ENCODE data around the gene POLE3.
"Not testable (repeated sequence)": the region's sequence is repeated elsewhere in the genome, so short reads cannot be mapped to it uniquely, and the experiment has no call there.

The POLE3 gene

DNA sequence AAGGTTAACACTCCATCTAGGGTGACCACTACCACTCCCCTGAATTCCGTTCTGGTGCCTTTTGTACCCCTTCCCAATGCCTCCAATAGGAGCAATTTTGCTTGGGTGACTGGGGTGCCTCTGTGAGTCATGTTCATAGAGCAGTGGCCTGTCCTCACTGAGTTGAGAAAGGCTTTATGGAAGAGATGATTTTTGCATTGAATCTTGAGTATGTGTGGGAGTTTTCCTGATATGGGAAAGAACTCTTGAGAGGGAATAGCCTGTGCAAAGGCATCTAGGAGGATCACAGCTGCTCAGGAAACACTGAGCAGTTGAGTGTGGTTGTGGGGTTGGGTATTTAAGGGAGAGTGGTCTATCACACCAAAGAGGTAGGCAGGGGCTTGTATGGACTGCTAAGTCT lies 16.2 kb upstream of the POLE3 start:
- Histone ChIP-seq H3K27ac (ENCODE audit: low read depth, low read length) (no peak overlapping the region), H3K4me1 (ENCODE audit: control insufficient read depth, insufficient read depth, low read length) (no peaks in the 10 kb centered on the region), H3K36me3 (ENCODE audit: control insufficient read depth, insufficient read depth, low read length) (no peaks in the 10 kb centered on the region), H3K4me3 (ENCODE audit: low read length) (no peak overlapping the region), H3K9ac (ENCODE audit: low read length) (no peak overlapping the region), H3K27me3 (ENCODE audit: control insufficient read depth, insufficient read depth, low read length) (no peaks in the 10 kb centered on the region)

DNA sequence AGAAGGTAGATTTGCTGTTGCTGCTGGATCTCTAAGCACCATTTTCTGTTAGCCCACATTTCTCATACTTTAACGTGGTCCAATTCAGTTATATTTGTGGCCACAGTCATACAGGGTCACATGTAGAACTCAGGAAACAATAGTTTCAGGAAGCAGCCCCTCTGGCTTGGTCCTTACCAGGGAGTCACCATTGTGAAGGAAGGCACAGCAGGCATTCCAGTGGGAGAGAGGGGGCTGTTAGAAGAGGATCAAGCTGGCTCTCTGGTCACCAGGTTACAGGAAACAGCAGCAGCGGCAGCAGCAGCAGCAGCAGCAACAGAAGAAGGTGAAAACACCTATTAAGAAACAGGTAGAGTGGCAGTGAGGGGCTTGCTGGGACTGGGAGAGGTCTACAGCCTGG lies 14.6 kb upstream of the POLE3 start:
- Histone ChIP-seq H3K4me3 (ENCODE audit: low read length) (no peak overlapping the region), H3K9ac (ENCODE audit: low read length) (no peak overlapping the region), H3K36me3 (ENCODE audit: control insufficient read depth, insufficient read depth, low read length) (no peaks in the 10 kb centered on the region), H3K4me1 (ENCODE audit: control insufficient read depth, insufficient read depth, low read length) (no peaks in the 10 kb centered on the region), H3K27ac (ENCODE audit: low read depth, low read length) (no peak overlapping the region), H3K27me3 (ENCODE audit: control insufficient read depth, insufficient read depth, low read length) (no peaks in the 10 kb centered on the region)

DNA sequence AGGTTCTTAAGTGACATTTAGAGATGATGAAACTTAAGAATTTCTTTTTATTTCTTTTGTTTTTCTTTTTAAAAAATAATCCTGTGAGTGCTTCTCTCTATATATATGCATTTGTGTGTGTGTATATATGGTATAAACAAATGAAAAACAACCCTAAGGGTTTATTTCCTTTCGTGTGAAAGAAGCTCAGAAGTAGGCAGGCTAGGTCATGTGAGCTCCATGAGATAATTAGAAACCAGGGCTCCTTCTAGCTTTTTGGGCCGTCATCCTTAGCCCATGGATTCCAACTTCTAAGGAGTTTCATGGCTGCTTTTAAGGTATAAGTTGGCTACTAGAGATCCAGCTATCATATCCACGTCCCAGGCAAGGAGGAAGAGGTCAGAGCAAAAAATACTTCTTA lies 11.3 kb upstream of the POLE3 start:
- Histone ChIP-seq H3K4me3 (ENCODE audit: low read length) (no peak overlapping the region), H3K27me3 (ENCODE audit: control insufficient read depth, insufficient read depth, low read length) (no peaks in the 10 kb centered on the region), H3K36me3 (ENCODE audit: control insufficient read depth, insufficient read depth, low read length) (no peaks in the 10 kb centered on the region), H3K4me1 (ENCODE audit: control insufficient read depth, insufficient read depth, low read length) (no peaks in the 10 kb centered on the region), H3K9ac (ENCODE audit: low read length) (no peak overlapping the region), H3K27ac (ENCODE audit: low read depth, low read length) (no peak overlapping the region)

DNA sequence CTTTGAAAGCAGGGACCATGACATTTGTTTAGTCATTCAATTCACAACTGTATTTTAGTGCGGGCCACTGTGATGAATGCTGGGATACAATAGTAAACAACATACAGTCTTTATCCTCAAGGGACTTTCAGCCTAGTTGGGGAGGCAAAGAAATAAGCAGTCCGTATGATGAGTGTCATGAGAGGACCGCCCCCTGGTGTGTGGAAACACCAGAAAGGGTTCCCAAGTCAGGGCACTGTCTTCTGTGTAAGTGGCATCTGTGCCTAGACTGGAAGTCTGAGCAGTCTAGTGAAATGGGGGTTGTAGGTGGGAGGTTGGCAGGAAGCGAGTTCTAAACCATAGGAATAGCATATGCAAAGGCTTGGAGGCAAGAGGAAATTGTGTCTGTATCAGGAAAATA lies 6.9 kb upstream of the POLE3 start:
- Histone ChIP-seq H3K27me3 (ENCODE audit: control insufficient read depth, insufficient read depth, low read length) (no peaks in the 10 kb centered on the region), H3K4me1 (ENCODE audit: control insufficient read depth, insufficient read depth, low read length) (no peaks in the 10 kb centered on the region), H3K9ac (ENCODE audit: low read length) (no peak overlapping the region), H3K27ac (ENCODE audit: low read depth, low read length) (no peak overlapping the region), H3K36me3 (ENCODE audit: control insufficient read depth, insufficient read depth, low read length) (no peaks in the 10 kb centered on the region), H3K4me3 (ENCODE audit: low read length) (no peak overlapping the region)

DNA sequence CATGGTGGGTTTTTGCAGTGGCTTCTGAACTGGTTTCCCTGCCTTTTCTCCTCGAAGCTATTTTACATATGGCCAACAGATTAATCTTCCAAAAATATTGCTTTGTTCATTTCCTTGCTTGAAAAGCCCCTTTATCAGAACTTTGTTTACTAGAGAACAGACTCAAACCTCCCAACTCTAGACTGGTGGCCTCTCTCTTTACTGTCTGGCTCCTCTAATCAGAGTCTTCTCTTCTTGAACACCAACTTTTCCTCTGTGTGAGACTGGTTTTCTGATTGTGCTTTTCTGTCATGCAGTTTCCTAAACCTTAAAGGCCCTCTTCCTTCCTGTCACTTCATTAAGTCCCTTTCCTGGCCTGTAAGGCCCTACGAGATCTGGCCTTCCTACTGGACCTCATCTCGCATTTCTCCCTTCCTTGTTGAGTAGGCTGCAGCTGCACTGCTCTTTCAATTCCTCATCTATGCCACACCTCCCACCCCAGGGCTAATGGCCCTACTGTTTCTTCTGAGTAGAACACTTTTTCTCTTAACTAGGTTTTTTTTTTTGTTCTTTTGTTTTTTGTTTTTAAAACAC lies 5.8 kb upstream of the POLE3 start:
- no peak overlapping the region for H3K27ac ChIP-seq (ENCODE audit: low read depth, low read length)
- H3K4me1 ChIP-seq (ENCODE audit: control insufficient read depth, insufficient read depth, low read length), result no peaks in the 10 kb centered on the region
- no peak overlapping the region for H3K9ac ChIP-seq (ENCODE audit: low read length)
- no peaks in the 10 kb centered on the region for H3K27me3 ChIP-seq (ENCODE audit: control insufficient read depth, insufficient read depth, low read length)
- H3K36me3 ChIP-seq (ENCODE audit: control insufficient read depth, insufficient read depth, low read length), result no peaks in the 10 kb centered on the region
- H3K4me3 ChIP-seq (ENCODE audit: low read length), result no peak overlapping the region

DNA sequence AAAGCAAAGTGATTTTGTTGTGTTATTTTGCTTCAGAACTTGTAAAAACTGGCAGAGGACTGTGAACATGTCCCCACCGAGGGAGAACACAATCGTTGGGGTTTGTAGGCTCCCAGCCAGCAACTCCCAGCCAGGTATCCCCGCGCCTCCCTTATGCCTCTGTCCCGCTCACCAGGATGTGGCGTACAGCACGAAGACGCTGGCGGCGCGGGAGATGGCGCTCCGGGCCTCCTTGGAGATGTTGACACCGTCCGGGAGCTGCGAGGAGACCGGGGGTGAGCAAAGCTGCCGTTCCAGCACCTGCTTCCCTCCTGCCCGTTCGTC lies 630 bp downstream of the POLE3 start:
- Histone ChIP-seq H3K27me3 (ENCODE audit: control insufficient read depth, insufficient read depth, low read length) (no peaks in the 10 kb centered on the region), H3K9ac (ENCODE audit: low read length) (peak overlapping the region; percentile 78), H3K4me1 (ENCODE audit: control insufficient read depth, insufficient read depth, low read length) (peaks cover 5% of the 10 kb centered on the region), H3K27ac (ENCODE audit: low read depth, low read length) (peak overlapping the region; percentile 99), H3K4me3 (ENCODE audit: low read length) (peak overlapping the region; percentile 93), H3K36me3 (ENCODE audit: control insufficient read depth, insufficient read depth, low read length) (peaks cover 6% of the 10 kb centered on the region)

DNA sequence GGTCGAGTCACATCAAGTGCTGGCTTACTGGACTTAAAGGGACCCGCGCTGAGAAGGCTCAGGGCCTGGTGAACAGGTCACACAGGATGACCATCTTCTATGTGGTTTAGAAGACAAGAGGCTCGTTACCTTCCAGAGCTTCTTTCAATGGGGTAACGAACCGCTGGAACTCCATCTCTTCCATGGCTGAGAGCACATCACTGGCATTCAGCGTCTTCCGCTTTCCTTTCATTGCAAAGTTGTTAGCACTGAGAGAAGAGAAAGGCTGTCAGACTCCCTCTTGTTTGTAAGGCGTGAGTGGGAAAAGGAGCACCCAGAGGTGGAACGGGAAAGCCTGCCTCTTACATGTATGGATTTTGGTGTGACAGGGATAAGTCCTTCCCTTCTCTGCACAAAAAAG lies 994 bp downstream of the POLE3 start:
- H3K4me3 ChIP-seq (ENCODE audit: low read length), result peak overlapping the region; percentile 93
- H3K27me3 ChIP-seq (ENCODE audit: control insufficient read depth, insufficient read depth, low read length), result no peaks in the 10 kb centered on the region
- peak overlapping the region; percentile 78 for H3K9ac ChIP-seq (ENCODE audit: low read length)
- peaks cover 6% of the 10 kb centered on the region for H3K36me3 ChIP-seq (ENCODE audit: control insufficient read depth, insufficient read depth, low read length)
- peaks cover 5% of the 10 kb centered on the region for H3K4me1 ChIP-seq (ENCODE audit: control insufficient read depth, insufficient read depth, low read length)
- H3K27ac ChIP-seq (ENCODE audit: low read depth, low read length), result peak overlapping the region; percentile 99

DNA sequence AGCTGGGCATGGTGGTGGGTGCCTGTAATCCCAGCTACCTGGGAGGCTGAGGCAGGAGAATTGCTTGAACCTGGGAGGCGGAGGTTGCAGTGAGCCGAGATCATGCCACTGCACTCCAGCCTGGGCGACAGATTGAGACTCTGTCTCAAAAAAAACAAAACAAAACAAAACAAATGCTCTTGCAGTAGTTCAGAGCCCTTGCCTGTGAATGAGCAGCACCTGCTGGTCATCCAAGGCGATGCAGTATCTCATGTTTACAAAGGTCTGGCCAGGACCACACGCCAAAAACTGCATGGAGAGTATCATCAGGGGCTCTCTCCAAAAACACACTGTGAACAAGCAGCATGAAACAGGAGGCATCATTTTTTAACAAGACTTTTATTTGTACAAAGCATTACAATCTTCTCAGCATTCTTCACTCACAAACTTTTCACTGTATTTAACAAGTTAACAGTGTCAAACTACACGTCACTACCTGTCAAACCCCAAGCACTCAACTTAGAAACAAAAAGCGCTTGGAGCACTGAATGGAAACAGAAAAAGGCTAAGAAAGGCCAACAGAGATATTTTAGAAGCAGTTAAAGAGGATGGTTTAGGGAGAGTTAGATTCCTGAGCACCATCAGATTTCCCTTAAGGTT lies 3.5 kb downstream of the POLE3 start:
- H3K9ac ChIP-seq (ENCODE audit: low read length); H3K36me3 ChIP-seq (ENCODE audit: control insufficient read depth, insufficient read depth, low read length); H3K27ac ChIP-seq (ENCODE audit: low read depth, low read length): not testable (repeated sequence)

DNA sequence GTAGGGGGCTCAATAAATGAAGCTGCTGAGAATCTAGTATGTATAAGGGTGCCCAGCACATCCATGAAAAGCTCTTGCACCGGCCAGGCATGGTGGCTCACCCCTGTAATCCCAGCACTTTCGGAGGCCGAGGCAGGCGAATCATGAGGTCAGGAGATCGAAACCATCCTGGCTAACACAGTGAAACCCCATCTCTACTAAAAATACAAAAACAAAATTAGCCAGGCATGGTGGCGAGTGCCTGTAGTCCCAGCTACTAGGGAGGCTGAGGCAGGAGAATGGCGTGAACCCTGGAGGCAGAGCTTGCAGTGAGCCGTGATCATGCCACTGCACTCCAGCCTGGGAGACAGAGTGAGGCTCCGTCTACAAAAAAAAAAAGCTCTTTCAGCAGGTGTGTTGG lies 4.1 kb downstream of the POLE3 start:
- H3K9ac ChIP-seq (ENCODE audit: low read length); H3K27ac ChIP-seq (ENCODE audit: low read depth, low read length); H3K4me3 ChIP-seq (ENCODE audit: low read length); H3K27me3 ChIP-seq (ENCODE audit: control insufficient read depth, insufficient read depth, low read length); H3K36me3 ChIP-seq (ENCODE audit: control insufficient read depth, insufficient read depth, low read length); H3K4me1 ChIP-seq (ENCODE audit: control insufficient read depth, insufficient read depth, low read length): not testable (repeated sequence)

More for the DNA sequence above, 3.5 kb downstream of the POLE3 start:
- H3K4me3 ChIP-seq (ENCODE audit: low read length); H3K4me1 ChIP-seq (ENCODE audit: control insufficient read depth, insufficient read depth, low read length); H3K27me3 ChIP-seq (ENCODE audit: control insufficient read depth, insufficient read depth, low read length): not testable (repeated sequence)

DNA sequence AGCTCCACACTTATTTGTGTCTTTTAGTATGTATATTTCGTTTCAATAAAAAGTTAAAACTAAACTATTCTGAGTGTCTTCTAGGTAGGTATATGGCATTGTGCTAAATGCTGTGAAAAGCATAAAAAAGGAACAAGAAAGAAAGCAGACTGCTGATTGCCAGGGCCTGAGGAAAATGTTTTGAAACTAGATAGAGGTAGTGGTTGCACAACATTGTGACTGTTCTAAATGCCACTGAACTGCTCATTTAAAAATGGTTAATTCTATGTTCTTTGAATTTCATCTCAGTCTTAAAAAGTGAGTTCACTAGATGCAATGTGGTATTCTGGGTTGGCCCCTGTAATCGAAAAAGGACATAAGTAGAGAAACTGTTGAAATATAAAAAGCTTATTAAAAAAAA lies 6.8 kb downstream of the POLE3 start:
- H3K27me3 ChIP-seq (ENCODE audit: control insufficient read depth, insufficient read depth, low read length), result no peaks in the 10 kb centered on the region
- no peak overlapping the region for H3K4me3 ChIP-seq (ENCODE audit: low read length)
- H3K27ac ChIP-seq (ENCODE audit: low read depth, low read length), result no peak overlapping the region
- H3K36me3 ChIP-seq (ENCODE audit: control insufficient read depth, insufficient read depth, low read length), result peaks cover 5% of the 10 kb centered on the region
- no peak overlapping the region for H3K9ac ChIP-seq (ENCODE audit: low read length)
- H3K4me1 ChIP-seq (ENCODE audit: control insufficient read depth, insufficient read depth, low read length), result peaks cover 5% of the 10 kb centered on the region

DNA sequence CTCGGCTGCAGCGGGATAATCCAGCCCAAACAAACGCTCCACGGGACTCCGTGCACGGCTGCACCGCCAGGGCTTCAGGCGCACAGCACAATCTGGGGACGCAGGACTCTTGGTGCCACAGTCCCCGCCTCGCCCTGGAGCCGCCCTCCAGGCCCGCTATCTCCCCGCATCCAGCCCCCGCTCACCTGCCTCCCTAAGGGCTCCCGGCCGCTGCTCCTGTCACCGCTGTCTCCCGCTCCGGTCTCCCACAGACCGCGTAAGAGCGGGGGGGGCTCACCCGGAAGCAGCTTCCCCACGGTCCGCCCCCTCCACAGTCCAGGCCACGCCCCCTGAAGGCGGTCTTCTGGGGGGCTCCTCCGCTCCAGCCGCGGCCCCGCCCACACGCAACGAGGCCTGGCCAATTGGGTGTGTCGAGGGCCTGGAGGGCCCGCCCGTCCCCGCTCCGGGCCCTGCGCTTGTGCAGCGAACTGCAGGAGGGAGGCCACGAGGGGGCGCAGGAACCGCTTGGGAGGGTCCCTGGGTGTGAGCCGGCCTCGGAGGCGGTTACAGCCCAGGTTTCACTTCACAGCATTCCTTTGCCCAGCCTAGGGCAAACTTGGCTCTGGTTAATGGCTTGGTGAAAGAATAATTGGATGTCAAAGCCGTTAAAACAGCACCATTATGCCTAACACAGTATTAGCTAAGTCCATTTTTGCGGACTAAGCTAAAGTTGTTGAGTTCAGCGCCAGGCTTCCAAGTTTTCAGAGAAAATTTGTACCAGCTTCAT lies 9.3 kb downstream of the POLE3 start, which contains the start of gene ALAD:
Gene ALAD, minus strand, starts transcription at position 258 of the 766 bp plus-strand sequence. CDS start 7,725 bp downstream, outside the sequence.
- peak within 1 kb of the TSS; percentile 78 for H3K27ac ChIP-seq (ENCODE audit: low read depth, low read length)
- H3K4me1 ChIP-seq (ENCODE audit: control insufficient read depth, insufficient read depth, low read length), result peaks cover 5% of the 10 kb centered on the region
- H3K36me3 ChIP-seq (ENCODE audit: control insufficient read depth, insufficient read depth, low read length), result no peaks in the 10 kb centered on the region
- H3K4me3 ChIP-seq (ENCODE audit: low read length), result peak within 1 kb of the TSS; percentile 92
- H3K9ac ChIP-seq (ENCODE audit: low read length), result no peak within 1 kb of the TSS
- no peaks in the 10 kb centered on the region for H3K27me3 ChIP-seq (ENCODE audit: control insufficient read depth, insufficient read depth, low read length)

DNA sequence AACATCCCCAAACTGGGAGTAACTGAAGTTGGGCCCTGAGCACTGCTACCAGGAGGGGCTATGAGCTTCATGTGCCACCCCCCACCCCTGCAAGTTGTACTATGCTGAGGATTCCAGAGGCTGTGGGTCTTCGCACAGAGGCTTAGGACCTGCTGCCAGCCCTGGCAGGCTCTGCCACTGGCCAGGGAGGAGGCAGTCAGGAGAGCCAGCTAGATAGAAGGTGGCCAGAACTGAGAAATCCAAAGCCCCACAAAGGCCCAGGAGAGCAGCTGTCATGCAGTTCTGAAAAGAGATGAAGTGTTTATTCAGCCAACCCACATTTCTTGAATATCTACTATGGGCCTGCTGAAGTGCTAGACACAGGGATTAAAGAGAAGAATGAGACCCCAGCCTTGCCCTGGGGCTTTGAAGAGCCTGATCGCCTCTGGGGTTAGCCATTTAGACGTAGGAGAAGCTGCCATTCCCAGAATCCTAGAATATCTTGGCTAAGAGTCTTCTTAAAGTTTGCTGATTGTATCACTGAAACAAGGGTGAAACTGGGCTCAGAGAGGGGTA lies 10.8 kb downstream of the POLE3 start:
- no peak overlapping the region for H3K9ac ChIP-seq (ENCODE audit: low read length)
- H3K27ac ChIP-seq (ENCODE audit: low read depth, low read length), result no peak overlapping the region
- peaks cover 5% of the 10 kb centered on the region for H3K4me1 ChIP-seq (ENCODE audit: control insufficient read depth, insufficient read depth, low read length)
- no peaks in the 10 kb centered on the region for H3K36me3 ChIP-seq (ENCODE audit: control insufficient read depth, insufficient read depth, low read length)
- H3K4me3 ChIP-seq (ENCODE audit: low read length), result peak overlapping the region; percentile 92
- no peaks in the 10 kb centered on the region for H3K27me3 ChIP-seq (ENCODE audit: control insufficient read depth, insufficient read depth, low read length)
